Measurements from ENCODE around the gene CBX8. TPM values are rescaled to one million over a fixed set of nuclear protein-coding genes. Genes with fewer than 3 reads are reported as not detected.
A peak's percentile ranks its signal among the peaks of the same experiment; 100 is the strongest.

Gene CBX8
- total RNA-seq, 4 donors from 2014 or later: 2.3 to 4.7 (median 2.6) TPM

- WGBS, 2 donors: 1% methylated on average over 8 of the region's 19 CpGs; no CpG with 5 or more reads in 1 of the 2 donors
- peaks cover 21 to 63% (median 35%) of the 10 kb centered on the region in 4 donors for H3K27me3 ChIP-seq
- peaks cover 74 to 90% (median 83%) of the 10 kb centered on the region in 3 donors for H3K4me1 ChIP-seq
- no peak for TF ChIP-seq POLR2A (IDR thresholded peaks at IDR 0.05)
- peak overlapping the region in 2 of 4 donors; percentile 87 to 90 for H3K4me3 ChIP-seq
- no peaks in the 10 kb centered on the region for H3K9me3 ChIP-seq
- H3K27ac ChIP-seq: peak overlapping the region in 2 of 4 donors; percentile 99
- intact Hi-C loops (cut with DNase I): loop anchor here (5.0 kb wide), 1 partner anchor 44 kb away; the partner anchor contains the start of gene CBX8
- H3K36me3 ChIP-seq: no peaks in the 10 kb centered on the region
- no peak for DNase-seq
Measured at GRCh38 chr17:79840989-79841286, 44.1 kb upstream of the CBX8 start.

- peak overlapping the region; percentile 36 to 90 (median 64) for H3K4me3 ChIP-seq
- no peak for DNase-seq
- TF ChIP-seq POLR2A (IDR thresholded peaks at IDR 0.05) (no peak), CTCF (IDR thresholded peaks at IDR 0.05) (peak in 3 of 6 experiments; percentile 9 to 45 (median 23))
- 6% methylated on average over 35 of the region's 74 CpGs; no CpG with 5 or more reads in 1 of the 2 donors for WGBS, 2 donors
- intact Hi-C loops (cut with DNase I): loop anchor here (5.0 kb wide), 1 partner anchor 43 kb away; the partner anchor contains the start of gene CBX8
- H3K27me3 ChIP-seq: peaks cover 21 to 60% (median 35%) of the 10 kb centered on the region in 4 donors
- peaks cover 76 to 90% (median 81%) of the 10 kb centered on the region in 3 donors for H3K4me1 ChIP-seq
- peak overlapping the region; percentile 88 to 99 (median 98) for H3K27ac ChIP-seq
- peaks cover 0 to 2% (median 1%) of the 10 kb centered on the region in 3 donors for H3K36me3 ChIP-seq
- H3K9me3 ChIP-seq: no peaks in the 10 kb centered on the region
Measured at GRCh38 chr17:79840269-79840988, 43.6 kb upstream of the CBX8 start.

GRCh38 chr17:79839356-79840268 lies 42.7 kb upstream of the CBX8 start, which contains the start of gene CBX4:
Gene CBX4, minus strand, starts transcription at chr17:79839440. Its CDS starts 189 bp downstream, at chr17:79839251.
- H3K4me3 ChIP-seq: peak within 1 kb of the TSS; percentile 76 to 90 (median 88)
- intact Hi-C loops (cut with DNase I): loop anchor here (5.0 to 10.0 kb wide), 2 partner anchors 42 to 145 kb away; partner anchors contain the start of gene CBX8

GRCh38 chr17:79838522-79839274 lies 41.8 kb upstream of the CBX8 start:
- WGBS, 2 donors: 0% methylated on average over 4 to 20 of the region's 67 CpGs
- DNase-seq: no peak
- peaks cover 14 to 19% (median 16%) of the 10 kb centered on the region in 3 donors for H3K36me3 ChIP-seq
- peak overlapping the region; percentile 76 to 90 (median 88) for H3K4me3 ChIP-seq
- peaks cover 62 to 87% (median 65%) of the 10 kb centered on the region in 3 donors for H3K4me1 ChIP-seq
- peaks cover 21 to 42% (median 32%) of the 10 kb centered on the region in 4 donors for H3K27me3 ChIP-seq
- intact Hi-C loops (cut with DNase I): loop anchor here (10.0 kb wide), 1 partner anchor 146 kb away; no protein-coding TSS in a partner anchor
- peak overlapping the region; percentile 95 to 99 (median 98) for H3K27ac ChIP-seq
- H3K9me3 ChIP-seq: no peaks in the 10 kb centered on the region
- no peak for TF ChIP-seq CTCF (IDR thresholded peaks at IDR 0.05)
- no peak for TF ChIP-seq POLR2A (IDR thresholded peaks at IDR 0.05)

More at GRCh38 chr17:79839356-79840268, 42.7 kb upstream of the CBX8 start, which contains the start of gene CBX4:
- 4 to 6% methylated on average over 9 to 11 of the region's 103 CpGs for WGBS, 2 donors
- H3K4me1 ChIP-seq: peaks cover 70 to 90% (median 73%) of the 10 kb centered on the region in 3 donors
- DNase-seq: peak; percentile 74
- H3K9me3 ChIP-seq: no peaks in the 10 kb centered on the region
- TF ChIP-seq POLR2A (IDR thresholded peaks at IDR 0.05) (peak in 2 of 4 donors; percentile 82 to 88), CTCF (IDR thresholded peaks at IDR 0.05) (peak; percentile 47 to 95 (median 82))
- H3K27ac ChIP-seq: peak within 1 kb of the TSS; percentile 95 to 99 (median 98)
- H3K36me3 ChIP-seq: peaks cover 5 to 10% (median 10%) of the 10 kb centered on the region in 3 donors
- peaks cover 21 to 51% (median 35%) of the 10 kb centered on the region in 4 donors for H3K27me3 ChIP-seq
